Measurements from ENCODE around the gene UQCC2. TPM values are rescaled to one million over a fixed set of nuclear protein-coding genes. Genes with fewer than 3 reads are reported as not detected.

The UQCC2 gene
- total and polyA plus RNA-seq, 2 donors (not counting 1 experiment from before 2014, with no cell fraction given), result 13.2 to 16.6 TPM

GRCh38 chr6:33663727-33664449, 47.6 kb downstream of the UQCC2 start:
- H3K4me1 Mint-ChIP-seq, result peaks cover 6% of the 10 kb centered on the region
- Histone ChIP-seq H3K27ac (ENCODE audit: low read length in 2 of 2) (no peak overlapping the region), H3K79me2 (ENCODE audit: control insufficient read depth, insufficient read depth, low read length) (no peaks in the 10 kb centered on the region), H4K20me1 (ENCODE audit: control insufficient read depth, insufficient read depth, low read length, poor library complexity, severe bottlenecking) (no peaks in the 10 kb centered on the region), H2AFZ (ENCODE audit: insufficient read depth, low read depth, low read length, poor library complexity, severe bottlenecking) (no peak overlapping the region), H3K27me3 (replicated peaks in 1 of 4; ENCODE audit: control extremely low read depth in 1 of 4, control insufficient read depth in 3 of 4, insufficient read depth in 4 of 4, low read length in 3 of 4) (no peaks in the 10 kb centered on the region), H3K9ac (ENCODE audit: low read length) (no peak overlapping the region), H3K36me3 (replicated peaks in 1 of 2; ENCODE audit: control extremely low read depth in 1 of 2, control insufficient read depth in 1 of 2, extremely low read depth in 1 of 2, insufficient read depth in 2 of 2, low read length in 1 of 2) (peaks cover 0 to 65% of the 10 kb centered on the region in 2 experiments), H3K4me3 (ENCODE audit: control extremely low read depth in 1 of 5, extremely low read depth in 1 of 5, insufficient read depth in 1 of 5, low read depth in 2 of 5, low read length in 4 of 5) (no peak overlapping the region), H3K9me3 (ENCODE audit: control extremely low read depth in 1 of 3, control insufficient read depth in 2 of 3, insufficient read depth in 1 of 3, low read length in 2 of 3) (no peaks in the 10 kb centered on the region), H3K4me2 (replicated peaks; ENCODE audit: low read depth, low read length, poor library complexity, severe bottlenecking) (no peak overlapping the region), H3K4me1 (ENCODE audit: control insufficient read depth in 2 of 2, insufficient read depth in 2 of 2, low read length in 2 of 2) (peaks cover 0 to 8% of the 10 kb centered on the region in 2 donors)
- 99% methylated on average over 13 of the region's 16 CpGs for WGBS (ENCODE audit: insufficient coverage)
- ATAC-seq (ENCODE audit: low read depth) (no peak), DNase-seq (no peak)
- ChIA-PET POLR2A (no interaction called here), CTCF (no interaction called here)
- H3K9me3 Mint-ChIP-seq (ENCODE audit: insufficient read depth), result no peaks in the 10 kb centered on the region
- no peak overlapping the region for H3K4me3 Mint-ChIP-seq
- H3K27ac Mint-ChIP-seq, result no peak overlapping the region
- no peaks in the 10 kb centered on the region for H3K27me3 Mint-ChIP-seq
- intact Hi-C loops (cut with micrococcal nuclease), result no loop called here
- no peak for TF ChIP-seq CTCF (IDR thresholded peaks at IDR 0.05)
- TF ChIP-seq EZH2 (IDR thresholded peaks at IDR 0.05; ENCODE audit: borderline replicate concordance, insufficient read depth, low read depth, low read length, poor library complexity, severe bottlenecking), result no peak

DNA sequence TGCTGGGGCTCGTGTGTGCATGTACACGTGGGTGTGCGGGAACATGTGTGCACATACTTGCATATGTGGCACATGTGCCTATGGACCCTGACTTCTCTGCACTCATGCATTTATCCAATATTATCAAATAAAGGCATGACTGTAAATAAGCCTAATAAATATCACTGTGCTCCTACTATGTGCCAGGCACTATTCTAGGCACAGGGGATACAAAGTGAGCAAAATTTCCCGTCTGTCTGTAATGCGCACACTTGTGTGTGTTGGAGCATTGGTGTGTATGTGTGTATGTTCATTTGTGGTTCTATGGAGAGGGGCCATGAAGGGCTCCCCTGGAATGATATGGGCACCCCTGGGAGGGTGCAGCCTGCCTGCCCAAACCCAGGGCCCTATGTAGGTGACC, 48.5 kb downstream of the UQCC2 start:
- Histone ChIP-seq H3K4me3 (ENCODE audit: control extremely low read depth in 1 of 5, extremely low read depth in 1 of 5, insufficient read depth in 1 of 5, low read depth in 2 of 5, low read length in 4 of 5) (no peak overlapping the region), H3K9me3 (ENCODE audit: control extremely low read depth in 1 of 3, control insufficient read depth in 2 of 3, insufficient read depth in 1 of 3, low read length in 2 of 3) (no peaks in the 10 kb centered on the region), H2AFZ (ENCODE audit: insufficient read depth, low read depth, low read length, poor library complexity, severe bottlenecking) (no peak overlapping the region), H3K79me2 (ENCODE audit: control insufficient read depth, insufficient read depth, low read length) (no peaks in the 10 kb centered on the region), H4K20me1 (ENCODE audit: control insufficient read depth, insufficient read depth, low read length, poor library complexity, severe bottlenecking) (peaks cover 2% of the 10 kb centered on the region), H3K27ac (ENCODE audit: low read length in 2 of 2) (no peak overlapping the region), H3K9ac (ENCODE audit: low read length) (no peak overlapping the region), H3K4me1 (ENCODE audit: control insufficient read depth in 2 of 2, insufficient read depth in 2 of 2, low read length in 2 of 2) (no peaks in the 10 kb centered on the region), H3K4me2 (replicated peaks; ENCODE audit: low read depth, low read length, poor library complexity, severe bottlenecking) (no peak overlapping the region), H3K27me3 (replicated peaks in 1 of 4; ENCODE audit: control extremely low read depth in 1 of 4, control insufficient read depth in 3 of 4, insufficient read depth in 4 of 4, low read length in 3 of 4) (no peaks in the 10 kb centered on the region), H3K36me3 (replicated peaks in 1 of 2; ENCODE audit: control extremely low read depth in 1 of 2, control insufficient read depth in 1 of 2, extremely low read depth in 1 of 2, insufficient read depth in 2 of 2, low read length in 1 of 2) (peaks cover 0 to 66% of the 10 kb centered on the region in 2 experiments)
- CTCF ChIA-PET, result no interaction called here
- ATAC-seq (ENCODE audit: low read depth) (no peak), DNase-seq (no peak)
- 90% methylated on average over 5 of the region's 5 CpGs for WGBS (ENCODE audit: insufficient coverage)
- H3K4me3 Mint-ChIP-seq, result no peak overlapping the region
- intact Hi-C loops (cut with micrococcal nuclease), result no loop called here
- no peak overlapping the region for H3K27ac Mint-ChIP-seq
- no peaks in the 10 kb centered on the region for H3K4me1 Mint-ChIP-seq
- TF ChIP-seq CTCF (IDR thresholded peaks at IDR 0.05) (no peak), EZH2 (IDR thresholded peaks at IDR 0.05; ENCODE audit: borderline replicate concordance, insufficient read depth, low read depth, low read length, poor library complexity, severe bottlenecking) (no peak)
- no peaks in the 10 kb centered on the region for H3K9me3 Mint-ChIP-seq (ENCODE audit: insufficient read depth)
- H3K27me3 Mint-ChIP-seq, result no peaks in the 10 kb centered on the region
- POLR2A ChIA-PET, result no interaction called here

Measured in B cell (primary cell).